ENCODE measurements around the gene LMNTD1. TPM values are rescaled to one million over a fixed set of nuclear protein-coding genes. Genes with fewer than 3 reads are reported as not detected.

LMNTD1 gene
- total RNA-seq, 1 donor: 1.3 TPM

- no peak for TF ChIP-seq CTCF (IDR thresholded peaks at IDR 0.05; ENCODE audit: insufficient read depth, low read length)
- no peak for DNase-seq (ENCODE audit: low read depth)
- H3K4me3 ChIP-seq (ENCODE audit: low read depth, low read length): no peak overlapping the region
Measured at GRCh38 chr12:25480145-25480544, 72.9 kb downstream of the LMNTD1 start.

- DNase-seq (ENCODE audit: low read depth): no peak
- H3K4me3 ChIP-seq (ENCODE audit: low read depth, low read length): no peak overlapping the region
- TF ChIP-seq CTCF (IDR thresholded peaks at IDR 0.05; ENCODE audit: insufficient read depth, low read length): no peak
Measured at GRCh38 chr12:25477217-25477616, 75.9 kb downstream of the LMNTD1 start.

- DNase-seq (ENCODE audit: low read depth): no peak
- no peak for TF ChIP-seq CTCF (IDR thresholded peaks at IDR 0.05; ENCODE audit: insufficient read depth, low read length)
- no peak overlapping the region for H3K4me3 ChIP-seq (ENCODE audit: low read depth, low read length)
Measured at GRCh38 chr12:25472453-25472852, 80.6 kb downstream of the LMNTD1 start.

GRCh38 chr12:25469861-25470260 lies 83.2 kb downstream of the LMNTD1 start:
- DNase-seq (ENCODE audit: low read depth): no peak
- H3K4me3 ChIP-seq (ENCODE audit: low read depth, low read length): no peak overlapping the region
- TF ChIP-seq CTCF (IDR thresholded peaks at IDR 0.05; ENCODE audit: insufficient read depth, low read length): no peak

- no peak for TF ChIP-seq CTCF (IDR thresholded peaks at IDR 0.05; ENCODE audit: insufficient read depth, low read length)
- H3K4me3 ChIP-seq (ENCODE audit: low read depth, low read length): no peak overlapping the region
- DNase-seq (ENCODE audit: low read depth): no peak
Measured at GRCh38 chr12:25469368-25469767, 83.7 kb downstream of the LMNTD1 start.

- no peak for DNase-seq (ENCODE audit: low read depth)
- H3K4me3 ChIP-seq (ENCODE audit: low read depth, low read length): no peak overlapping the region
- TF ChIP-seq CTCF (IDR thresholded peaks at IDR 0.05; ENCODE audit: insufficient read depth, low read length): no peak
Measured at GRCh38 chr12:25463521-25463920, 89.6 kb downstream of the LMNTD1 start.

GRCh38 chr12:25463005-25463404 lies 90.1 kb downstream of the LMNTD1 start:
- DNase-seq (ENCODE audit: low read depth): no peak
- H3K4me3 ChIP-seq (ENCODE audit: low read depth, low read length): no peak overlapping the region
- no peak for TF ChIP-seq CTCF (IDR thresholded peaks at IDR 0.05; ENCODE audit: insufficient read depth, low read length)
